Activated naive CD4-positive, alpha-beta T cell (primary cell): Measurements from ENCODE around the gene KIRREL3.

Source experiments
- DNase-seq, 4 experiments: peaks; one replicate each; lab custom pipeline; 2025; lab: John Stamatoyannopoulos, UW

KIRREL3 gene

GRCh38 chr11:126870021-126870420 is 130.5 kb downstream of the KIRREL3 start:
- no peak for DNase-seq

DNA sequence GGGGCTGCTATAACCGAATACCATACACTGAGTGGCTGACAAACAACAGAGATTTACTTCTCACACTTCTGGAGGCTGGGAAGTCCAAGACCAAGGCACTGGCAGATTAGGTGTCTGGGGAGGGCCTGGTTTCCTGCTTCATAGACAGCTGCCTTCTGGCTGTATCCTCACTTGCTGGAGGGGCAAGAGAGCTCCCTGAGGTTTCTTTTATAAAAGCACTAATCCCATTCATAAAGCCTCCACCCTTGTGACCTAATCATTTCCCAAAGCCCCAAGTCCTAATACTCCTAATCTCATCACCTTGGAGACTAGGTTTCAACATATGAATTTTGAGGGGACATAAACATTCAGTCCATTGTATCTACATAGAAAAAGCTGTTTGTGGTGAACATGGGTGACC is 131.8 kb downstream of the KIRREL3 start:
- no peak for DNase-seq

DNA sequence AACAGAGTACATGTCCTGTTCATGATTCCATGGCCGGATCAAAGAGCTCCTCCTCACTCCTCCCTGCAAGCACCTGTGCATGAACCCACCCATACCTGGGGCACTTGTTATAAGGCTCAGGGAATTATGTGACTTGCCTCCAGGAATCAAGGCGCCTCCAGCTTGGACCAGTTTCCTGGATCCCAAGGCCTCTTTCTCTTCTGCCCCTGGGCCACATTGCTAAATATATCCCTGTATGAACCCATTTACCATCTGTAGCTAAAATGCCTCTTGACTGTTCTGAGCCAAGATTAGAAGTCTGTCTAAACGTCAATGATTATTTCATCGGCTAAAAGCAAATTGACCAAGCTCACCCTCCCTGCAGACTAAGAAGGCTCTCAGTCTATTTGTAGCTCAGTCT is 135.6 kb downstream of the KIRREL3 start:
- DNase-seq: no peak

- no peak for DNase-seq
These were observed 137.1 kb downstream of the KIRREL3 start for GRCh38 chr11:126863294-126863997.

DNA sequence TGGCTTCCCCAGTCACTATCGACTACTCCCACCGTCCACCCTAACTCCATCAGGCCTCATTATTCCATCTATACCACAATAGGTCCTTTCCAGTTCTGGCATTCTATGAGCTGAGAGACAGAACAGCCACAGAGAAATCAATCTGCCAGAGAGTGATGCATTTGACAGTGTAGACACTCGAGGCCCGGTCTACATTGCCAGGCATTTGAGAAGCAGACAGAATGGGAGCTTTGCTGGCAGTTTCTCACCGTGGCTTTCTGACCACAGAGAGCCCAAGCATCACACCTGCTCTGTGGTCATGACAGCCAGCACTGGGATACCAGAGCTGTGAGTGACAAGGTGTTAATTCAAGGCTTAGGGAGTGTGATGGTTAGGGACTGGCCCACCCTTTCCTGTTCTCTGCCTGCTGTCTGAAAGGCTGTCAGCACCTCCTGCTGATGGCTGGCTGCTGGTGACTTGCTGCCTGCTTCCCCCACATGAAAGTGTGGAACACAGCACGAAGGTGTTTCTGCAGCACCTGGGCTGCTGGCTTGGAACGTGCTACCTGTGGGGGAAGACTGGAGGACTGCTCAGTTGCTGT is 137.8 kb downstream of the KIRREL3 start:
- DNase-seq: no peak

- no peak for DNase-seq
These were observed 138.6 kb downstream of the KIRREL3 start for GRCh38 chr11:126861796-126862459.

DNA sequence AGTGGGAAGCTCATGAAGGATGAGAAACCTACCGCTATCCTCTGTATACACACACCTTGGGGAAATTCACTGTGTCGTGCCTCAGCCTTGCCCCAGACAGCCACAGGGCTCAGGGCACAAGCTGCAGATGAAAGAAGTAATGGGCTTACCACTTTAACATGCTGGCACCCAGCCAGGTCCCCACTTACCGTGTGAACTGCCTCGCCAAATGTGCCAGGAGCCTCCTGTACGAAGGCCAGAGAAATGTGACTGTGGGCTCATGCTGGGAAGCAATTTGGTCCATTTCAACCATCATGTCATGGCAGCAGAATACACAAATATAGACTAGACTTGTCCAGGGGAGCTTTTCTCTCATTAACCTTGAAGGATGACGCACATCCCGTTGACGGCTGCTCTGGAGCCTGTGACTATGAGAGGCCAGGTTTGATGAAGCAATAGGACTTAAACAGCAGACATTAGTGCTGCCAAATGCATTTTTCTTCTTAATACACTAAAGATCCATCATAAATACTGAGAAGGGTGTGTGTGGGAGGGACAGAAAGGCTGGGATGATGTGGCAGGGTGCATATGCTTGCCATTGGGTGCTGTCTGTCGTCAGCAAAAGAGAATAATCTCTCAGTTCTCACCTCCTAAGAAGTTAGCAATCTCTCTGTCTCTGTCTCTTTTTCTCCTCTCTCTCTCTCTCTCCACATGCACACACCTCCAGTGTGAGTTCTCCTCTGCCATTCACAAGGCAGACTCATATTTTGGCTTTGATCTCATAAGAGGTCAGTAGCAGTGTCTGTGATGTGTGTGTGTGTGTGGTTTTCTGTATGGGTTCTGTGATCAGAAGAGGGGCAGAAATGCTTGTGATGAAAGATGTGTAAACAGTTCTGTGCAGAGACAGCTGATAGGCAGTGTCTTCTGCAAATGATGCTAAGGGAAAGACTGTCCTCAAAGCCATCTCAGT is 142.4 kb downstream of the KIRREL3 start:
- no peak for DNase-seq

- no peak for DNase-seq
These were observed 145.0 kb downstream of the KIRREL3 start for GRCh38 chr11:126855536-126855935.

DNA sequence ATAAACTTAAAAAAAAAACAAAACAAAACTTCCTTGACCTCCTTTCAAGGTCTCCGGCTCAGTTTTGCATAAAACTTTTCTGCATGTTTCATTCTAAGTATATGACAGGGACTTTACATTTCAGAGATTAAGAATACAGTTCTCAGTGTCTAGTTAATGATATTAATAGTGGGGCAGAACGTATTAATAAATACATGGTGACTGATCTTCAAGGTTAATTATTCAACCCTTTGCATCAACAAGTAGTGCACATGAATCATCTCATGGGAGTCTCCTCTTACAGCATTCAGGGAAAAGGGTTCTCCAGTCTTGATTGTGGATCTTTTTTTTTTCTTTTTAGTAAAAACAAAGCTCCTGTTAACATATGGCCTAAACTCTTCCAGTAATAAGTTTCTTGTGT is 146.8 kb downstream of the KIRREL3 start:
- no peak for DNase-seq

DNA sequence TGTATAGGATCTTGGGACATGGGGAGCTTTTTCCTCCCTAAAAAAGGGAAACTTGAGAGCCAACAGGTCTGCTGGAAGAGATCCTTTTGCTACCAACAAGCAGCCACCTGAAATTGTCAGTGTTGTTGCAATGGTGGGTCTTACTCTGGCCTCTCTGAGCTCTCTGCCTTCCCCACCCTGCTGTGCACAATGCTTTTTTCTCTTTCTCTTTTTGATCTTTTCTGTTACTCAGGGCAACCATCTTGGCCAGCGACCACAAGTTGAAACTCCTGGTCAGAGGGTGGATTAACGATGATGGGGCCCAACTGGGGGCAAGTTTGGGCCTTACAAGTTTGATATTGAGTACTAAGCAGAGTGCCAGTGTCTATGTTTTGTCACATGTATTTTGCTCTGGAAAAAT is 155.8 kb downstream of the KIRREL3 start:
- DNase-seq: no peak

GRCh38 chr11:126843096-126843495 is 157.5 kb downstream of the KIRREL3 start:
- DNase-seq: no peak

DNA sequence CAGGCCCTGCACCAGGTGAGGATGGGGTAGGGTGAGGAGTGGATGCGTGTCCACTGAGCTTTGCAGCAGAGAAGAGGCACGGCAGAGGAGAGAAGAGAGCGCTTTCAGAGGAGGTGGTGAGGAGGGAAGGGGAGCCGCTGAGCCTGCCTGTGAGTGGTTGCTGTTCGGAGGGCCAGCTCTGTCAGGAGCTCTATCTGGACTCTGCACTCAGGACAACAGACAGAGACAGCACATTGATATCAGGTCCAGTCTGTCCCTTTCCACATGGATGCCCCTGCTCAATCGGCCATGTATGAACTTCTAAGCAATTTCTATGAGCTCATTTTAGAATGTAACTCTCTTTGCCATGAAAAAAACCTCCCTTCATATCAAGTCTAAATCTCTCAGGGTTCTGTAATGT is 158.6 kb downstream of the KIRREL3 start:
- DNase-seq: no peak

- no peak for DNase-seq
These were observed 159.6 kb downstream of the KIRREL3 start for GRCh38 chr11:126840975-126841374.

DNA sequence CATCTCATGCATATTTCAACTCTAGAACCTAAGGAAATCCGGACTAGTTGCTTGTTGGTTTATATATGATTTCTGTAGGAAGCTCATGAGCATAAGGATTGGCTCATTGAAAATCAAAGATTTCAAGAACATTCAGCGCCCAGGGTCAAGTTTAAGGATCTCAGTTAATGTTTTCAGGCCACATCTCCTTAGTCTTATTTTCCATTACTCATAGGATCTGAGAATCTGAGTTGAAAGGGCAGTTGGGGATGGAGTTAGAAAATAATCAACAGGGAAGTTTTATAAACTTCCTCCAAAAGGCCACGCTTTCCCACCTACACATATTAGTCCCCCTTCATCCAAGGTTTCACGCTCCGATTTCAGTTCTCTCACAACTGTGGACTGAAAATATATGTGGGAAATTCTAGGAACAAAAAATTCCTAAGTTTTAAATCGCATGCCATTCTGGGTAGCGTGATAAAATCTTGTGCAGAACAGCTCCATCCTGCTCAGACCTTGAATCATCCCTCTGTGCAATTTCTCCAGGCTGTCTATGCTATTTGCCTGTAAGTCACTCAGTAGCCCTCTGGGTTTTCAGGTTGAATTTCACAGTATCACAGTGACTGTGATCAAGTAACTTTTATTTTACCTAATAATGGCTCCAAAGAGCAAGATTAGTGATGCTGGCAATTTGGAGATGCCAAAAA is 160.2 kb downstream of the KIRREL3 start:
- DNase-seq: no peak

- DNase-seq: no peak
These were observed 161.1 kb downstream of the KIRREL3 start for GRCh38 chr11:126839496-126839895.

DNA sequence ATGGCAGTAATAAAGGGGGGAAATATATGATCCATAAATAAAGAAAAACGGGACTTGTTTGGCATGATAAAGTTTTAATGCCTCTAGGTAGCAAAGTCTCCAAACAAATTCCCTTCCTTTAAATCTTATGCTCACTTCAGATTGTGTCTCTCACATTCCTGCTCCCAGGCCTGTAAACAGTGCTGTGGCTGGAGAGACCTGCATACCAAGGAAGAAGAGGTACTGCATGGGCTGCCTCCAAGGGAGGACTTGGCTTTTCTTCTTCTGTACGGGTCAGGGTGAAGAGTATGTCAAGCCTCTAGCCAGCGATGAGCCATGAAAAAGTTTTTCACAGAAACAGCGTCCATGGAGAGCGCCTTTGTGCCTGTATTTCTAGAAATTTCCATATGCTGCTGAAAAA is 161.8 kb downstream of the KIRREL3 start:
- DNase-seq: no peak

DNA sequence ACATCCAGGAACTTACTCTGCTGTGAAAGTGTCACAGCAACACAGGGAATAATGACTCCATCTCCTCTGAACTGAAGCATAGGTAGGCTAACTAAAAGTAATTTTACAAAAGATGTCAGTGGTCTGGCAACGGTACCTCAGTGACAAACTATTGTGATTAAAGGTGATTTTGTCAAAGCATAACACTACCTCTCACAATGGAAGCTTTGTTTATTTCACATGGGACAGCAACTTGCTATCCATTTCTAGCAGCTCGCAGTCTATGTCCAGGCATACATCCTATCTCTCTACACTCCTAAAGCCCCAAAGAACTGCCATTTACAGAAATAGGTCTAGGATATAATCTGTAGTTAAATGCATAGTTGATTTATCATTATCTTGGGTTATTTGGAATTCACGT is 163.0 kb downstream of the KIRREL3 start:
- DNase-seq: no peak

- DNase-seq: no peak
These were observed 166.0 kb downstream of the KIRREL3 start for GRCh38 chr11:126834573-126834972.

DNA sequence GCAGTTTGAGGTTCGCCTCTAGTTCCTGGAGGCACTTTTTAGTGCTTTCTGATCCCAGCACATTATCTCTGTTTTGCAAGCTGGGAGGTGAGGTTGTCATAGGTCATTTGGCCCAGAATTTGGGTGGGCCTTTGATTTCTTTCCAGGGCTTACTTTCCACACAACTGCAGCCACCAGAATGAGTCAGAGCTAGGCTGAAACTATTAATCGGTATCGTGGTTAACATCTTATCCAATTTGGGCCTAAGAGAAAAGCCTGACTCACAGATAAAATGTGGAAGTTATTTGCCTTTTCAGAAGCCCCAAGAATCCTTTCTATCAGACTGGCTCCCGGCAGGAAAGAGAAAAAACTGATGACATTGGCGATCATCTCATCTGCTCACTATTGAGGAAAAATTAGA is 166.4 kb downstream of the KIRREL3 start:
- DNase-seq: no peak

DNA sequence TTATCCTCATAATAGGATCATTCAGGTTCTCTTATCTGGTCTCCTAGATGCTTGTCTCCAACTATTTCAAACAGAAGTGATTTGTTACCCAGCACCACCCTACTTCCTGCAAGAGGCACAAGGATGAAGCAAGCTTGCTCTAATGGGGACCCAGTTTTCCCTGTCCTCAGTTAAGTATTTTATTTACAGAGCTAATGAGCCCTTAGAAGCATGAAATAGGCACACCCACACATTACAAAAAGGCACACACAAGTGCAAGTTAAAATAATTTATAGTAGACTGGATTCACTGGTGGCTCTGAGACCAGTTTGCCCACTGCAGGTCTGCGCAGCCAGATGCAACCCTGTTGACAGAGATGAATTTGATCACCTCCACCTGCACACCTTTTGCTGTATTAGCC is 167.5 kb downstream of the KIRREL3 start:
- no peak for DNase-seq

- no peak for DNase-seq
These were observed 168.2 kb downstream of the KIRREL3 start for GRCh38 chr11:126832387-126832786.
